H1 (cell line): ENCODE measurements around the gene GPR87. TPM values are rescaled to one million over a fixed set of nuclear protein-coding genes. Genes with fewer than 3 reads are reported as not detected.

Experiments
- CTCF ChIA-PET: fragments of 300-600 bp; sonication (Branson Sonifier 250); formaldehyde crosslinking; loops from one replicate; lab custom pipeline; 2021; ENCODE audit not compliant: partially characterized antibody; lab: Charles Lee
- POLR2A ChIA-PET: fragments of 300-600 bp; sonication (Branson Sonifier 250); formaldehyde crosslinking; loops from one replicate; lab custom pipeline; 2021; ENCODE audit warnings: inconsistent platforms; ENCODE audit not compliant: partially characterized antibody; lab: Charles Lee
- DNase-seq, 2 experiments: peaks; one replicate each; pipeline versions ENCODE4 v3.0.0 to v3.0.0-alpha.2; 2010 to 2022; ENCODE audit warnings: low spot score in 2 of 2, low read depth in 1 of 2, mixed read lengths in 1 of 2
- FAIRE-seq: peaks from 2 replicates; lab custom pipeline; 2011; peaks lifted over from hg19 to GRCh38; lab: Jason Lieb, UNC
- H2AFZ ChIP-seq: 2 replicates; pipeline ENCODE4 v1.8.1; 2012; ENCODE audit warnings: low read length, inconsistent platforms
- H2AK5ac ChIP-seq: 2 replicates; pipeline ENCODE4 v1.6.1; 2013; ENCODE audit warnings: low read depth, low read length
- H2BK120ac ChIP-seq: replicated peaks from 2 replicates; pipeline ENCODE3; 2013; ENCODE audit warnings: low read depth, low read length, inconsistent platforms
- H2BK12ac ChIP-seq: 2 replicates; pipeline ENCODE4 v1.6.1; 2013; ENCODE audit warnings: low read depth, low read length
- H2BK15ac ChIP-seq: 2 replicates; pipeline ENCODE4 v1.6.1; 2013; ENCODE audit warnings: low read length
- H2BK20ac ChIP-seq: 2 replicates; pipeline ENCODE4 v1.6.1; 2013; ENCODE audit warnings: low read length
- H2BK5ac ChIP-seq: 2 replicates; pipeline ENCODE4 v1.6.1; 2013; ENCODE audit warnings: low read depth, low read length
- H3K14ac ChIP-seq: 2 replicates; pipeline ENCODE4 v1.6.1; 2013; ENCODE audit warnings: inconsistent platforms; ENCODE audit not compliant: insufficient read length
- H3K18ac ChIP-seq: 2 replicates; pipeline ENCODE4 v1.6.1; 2013; ENCODE audit warnings: low read length; ENCODE audit errors: extremely low read depth
- H3K23ac ChIP-seq: 2 replicates; pipeline ENCODE4 v1.6.1; 2013; ENCODE audit warnings: inconsistent platforms; ENCODE audit not compliant: insufficient read length
- H3K23me2 ChIP-seq: 2 replicates; pipeline ENCODE4 v1.6.1; 2013; ENCODE audit warnings: low read depth, low read length
- H3K27ac ChIP-seq: 2 replicates; pipeline ENCODE4 v1.6.1; 2011; ENCODE audit warnings: low read depth, low read length, inconsistent platforms
- H3K27me3 ChIP-seq, 4 experiments: replicated peaks in 1 of 4; 1 replicate in 1 of 4; 2 replicates in 3 of 4; pipeline versions ENCODE4 v1.6.1 to v1.8.1; 2011 to 2013; ENCODE audit warnings: low read length in 3 of 4, mild to moderate bottlenecking in 3 of 4, inconsistent platforms in 2 of 4, mixed read lengths in 2 of 4, moderate library complexity in 1 of 4; ENCODE audit not compliant: control insufficient read depth in 3 of 4, insufficient read depth in 3 of 4; ENCODE audit errors: extremely low read depth in 1 of 4
- H3K36me3 ChIP-seq, 4 experiments: 2 replicates each; pipeline versions ENCODE4 v1.6.1 to v1.8.1; 2011 to 2013; ENCODE audit warnings: mild to moderate bottlenecking in 4 of 4, low read length in 3 of 4, moderate library complexity in 2 of 4, control low read depth in 1 of 4, inconsistent platforms in 1 of 4; ENCODE audit not compliant: insufficient read depth in 4 of 4, control insufficient read depth in 2 of 4
- H3K4ac ChIP-seq: replicated peaks from 2 replicates; pipeline ENCODE3; 2013; ENCODE audit warnings: low read length, low read depth, mixed read lengths, inconsistent platforms; ENCODE audit not compliant: insufficient read length
- H3K4me1 ChIP-seq, 4 experiments: replicated peaks in 1 of 4; 1 replicate in 1 of 4; 2 replicates in 3 of 4; pipeline versions ENCODE4 v1.6.1 to v1.8.1; 2011 to 2013; ENCODE audit warnings: low read length in 3 of 4, inconsistent platforms in 2 of 4, mixed read lengths in 1 of 4; ENCODE audit not compliant: insufficient read depth in 4 of 4, control insufficient read depth in 3 of 4
- H3K4me2 ChIP-seq, 2 experiments: 2 replicates each; pipeline versions ENCODE4 v1.6.1 to v1.8.1; 2011 to 2013; ENCODE audit warnings: low read depth in 2 of 2, low read length in 2 of 2, control low read depth in 1 of 2, inconsistent platforms in 1 of 2, mild to moderate bottlenecking in 1 of 2; ENCODE audit not compliant: insufficient read depth in 1 of 2
- H3K4me3 ChIP-seq, 4 experiments: fragments of 200-600, 300-600 bp in 1 of 4; sonication (generic), shearing (Covaris generic), sonication (Bioruptor Twin) in 1 of 4; 2 replicates each; pipeline versions ENCODE4 v1.5.1 to v1.8.1; 2011 to 2016; ENCODE audit warnings: low read length in 4 of 4, low read depth in 3 of 4, control low read depth in 2 of 4, inconsistent platforms in 2 of 4, mild to moderate bottlenecking in 2 of 4, mixed read lengths in 1 of 4, moderate library complexity in 1 of 4; ENCODE audit not compliant: insufficient read depth in 2 of 4; ENCODE audit errors: extremely low read depth in 1 of 4
- H3K56ac ChIP-seq: replicated peaks from 2 replicates; pipeline ENCODE3; 2013; ENCODE audit warnings: low read depth, mild to moderate bottlenecking, mixed read lengths, low read length, inconsistent platforms; ENCODE audit not compliant: insufficient read length
- H3K79me1 ChIP-seq: 2 replicates; pipeline ENCODE4 v1.6.1; 2013; ENCODE audit warnings: low read depth, low read length, control low read depth
- H3K79me2 ChIP-seq, 2 experiments: 2 replicates each; pipeline versions ENCODE4 v1.6.1 to v1.8.1; 2012 to 2013; ENCODE audit warnings: low read length in 2 of 2, mild to moderate bottlenecking in 2 of 2, inconsistent platforms in 1 of 2; ENCODE audit not compliant: insufficient read depth in 2 of 2, control insufficient read depth in 1 of 2
- H3K9ac ChIP-seq, 4 experiments: replicated peaks in 1 of 4; 1 replicate in 1 of 4; 2 replicates in 3 of 4; pipeline versions ENCODE4 v1.6.1 to v1.8.1; 2011 to 2013; ENCODE audit warnings: low read depth in 3 of 4, low read length in 3 of 4, control low read depth in 2 of 4, mild to moderate bottlenecking in 2 of 4, moderate library complexity in 2 of 4, inconsistent platforms in 1 of 4; ENCODE audit errors: extremely low read depth in 1 of 4
- H3K9me3 ChIP-seq, 2 experiments: 2 replicates each; pipeline versions ENCODE4 v1.6.1 to v1.8.1; 2012 to 2013; ENCODE audit warnings: mild to moderate bottlenecking in 2 of 2, moderate library complexity in 2 of 2, control low read depth in 1 of 2, inconsistent platforms in 1 of 2, low read depth in 1 of 2, low read length in 1 of 2, mixed read lengths in 1 of 2; ENCODE audit not compliant: insufficient read depth in 2 of 2
- H4K20me1 ChIP-seq, 2 experiments: replicated peaks in 1 of 2; 2 replicates each; pipeline versions ENCODE3 to v1.8.1; 2011 to 2013; ENCODE audit warnings: inconsistent platforms in 2 of 2, low read length in 2 of 2, mild to moderate bottlenecking in 1 of 2; ENCODE audit not compliant: insufficient read depth in 2 of 2, control insufficient read depth in 1 of 2
- H4K5ac ChIP-seq: 2 replicates; pipeline ENCODE4 v1.6.1; 2013; ENCODE audit warnings: low read length, low read depth, mixed read lengths, inconsistent platforms; ENCODE audit not compliant: insufficient read length
- H4K8ac ChIP-seq: 2 replicates; pipeline ENCODE4 v1.8.0; 2013; ENCODE audit warnings: mild to moderate bottlenecking, moderate library complexity, low read length, inconsistent platforms; ENCODE audit not compliant: insufficient read depth; ENCODE audit errors: extremely low read depth
- H4K91ac ChIP-seq: replicated peaks from 2 replicates; pipeline ENCODE3; 2013; ENCODE audit warnings: low read length, mixed read lengths, inconsistent platforms; ENCODE audit not compliant: insufficient read length
- BACH1 ChIP-seq: IDR thresholded peaks from 2 replicates; pipeline ENCODE4 v1.6.1; 2012; ENCODE audit warnings: low read length, improper control_type of control experiment
- CHD2 ChIP-seq: IDR thresholded peaks from 2 replicates; pipeline ENCODE4 v1.6.1; 2012; ENCODE audit warnings: low read length, improper control_type of control experiment
- EP300 ChIP-seq, 2 experiments: IDR thresholded peaks; 1 replicate in 1 of 2; 2 replicates in 1 of 2; pipeline ENCODE4 v1.6.1; 2011 to 2012; ENCODE audit warnings: low read depth in 2 of 2, low read length in 2 of 2, mild to moderate bottlenecking in 2 of 2, borderline replicate concordance in 1 of 2, inconsistent platforms in 1 of 2, moderate library complexity in 1 of 2
- ZNF274 ChIP-seq: IDR thresholded peaks from 2 replicates; pipeline ENCODE4 v1.7.0; 2012; ENCODE audit warnings: low read length, borderline replicate concordance; ENCODE audit errors: extremely low read depth
- WGBS, 2 experiments: shearing (Covaris generic) in 1 of 2; methylation state at CpG; one replicate each; pipeline versions ENCODE4 v1.1.6 to v1.1.7; 2013 to 2015; ENCODE audit warnings: low lambda C conversion rate in 2 of 2, mixed read lengths in 2 of 2, inconsistent platforms in 1 of 2, low coverage in 1 of 2, missing lambda C conversion rate in 1 of 2; ENCODE audit not compliant: insufficient replicate concordance in 2 of 2, insufficient coverage in 1 of 2, insufficient read length in 1 of 2; ENCODE audit errors: extremely low coverage in 1 of 2, missing lambda C conversion rate in 1 of 2; 5-methylcytosine and 5-hydroxymethylcytosine counted together
- polyA plus RNA-seq, 7 experiments: library from polyadenylated mRNA; depleted of rRNA in 3 of 7; stranded (reverse) in 5 of 7; unstranded in 2 of 7; fragments of >200 nt in 5 of 7; fragments of 200-250 nt in 2 of 7; gene quantifications; 1 replicate in 5 of 7; 2 replicates in 1 of 7; 4 replicates in 1 of 7; pipeline versions ENCODE4 v1.2.1 to v1.2.3, GENCODE V29; 2011 to 2013; ENCODE audit warnings: missing spikeins in 2 of 7, mixed read lengths in 2 of 7
- total RNA-seq: library from RNA; stranded (reverse); fragmentation: NEBNext Ultra II Directional; extraction: Animal tissue kit (Norgen Biotek cat#: 25700); gene quantifications from 2 replicates; pipeline ENCODE4 v1.2.1, GENCODE V29; 2021

GPR87 gene
- total and polyA plus RNA-seq, 2 of the 8 experiments (the other 6 are each of a cell fraction or from before 2014, with no cell fraction given), result 0.05 TPM; not detected in 1

- no peak overlapping the region for H3K27ac ChIP-seq
- no peaks in the 10 kb centered on the region; a peak in 1 of 8 replicates for H3K36me3 ChIP-seq
- no peak for FAIRE-seq
- no peak overlapping the region for H3K4me2 ChIP-seq
- no peak overlapping the region for H4K5ac ChIP-seq
- no peaks in the 10 kb centered on the region for H3K23me2 ChIP-seq
- WGBS, 2 experiments, result 83% methylated on average over 3 of the region's 3 CpGs; no CpG with 5 or more reads in 1 of the 2 experiments
- no peak overlapping the region for H2BK15ac ChIP-seq
- no peak overlapping the region for H3K4me3 ChIP-seq
- no peak overlapping the region for H4K8ac ChIP-seq
- H3K9me3 ChIP-seq, result no peaks in the 10 kb centered on the region
- H3K23ac ChIP-seq, result no peak overlapping the region
- no peaks in the 10 kb centered on the region for H4K20me1 ChIP-seq
- no peaks in the 10 kb centered on the region for H3K27me3 ChIP-seq
- no peak for DNase-seq
- no peak overlapping the region for H3K9ac ChIP-seq
- no peak overlapping the region for H3K14ac ChIP-seq
- no peak overlapping the region for H3K56ac ChIP-seq
- no peaks in the 10 kb centered on the region for H3K4me1 ChIP-seq
- no peaks in the 10 kb centered on the region for H3K79me1 ChIP-seq
- no peak overlapping the region for H2AK5ac ChIP-seq
- POLR2A ChIA-PET, result no interaction called here
- no peak overlapping the region for H2BK120ac ChIP-seq
- no peak overlapping the region for H2BK5ac ChIP-seq
- H3K18ac ChIP-seq, result no peak overlapping the region
- CTCF ChIA-PET, result interaction anchor here (1.7 to 2.0 kb wide), 2 partner anchors 9 to 20 kb away, joined by 5 to 9 read pairs; no protein-coding TSS in a partner anchor
- H2BK12ac ChIP-seq, result no peak overlapping the region
- no peak overlapping the region for H3K4ac ChIP-seq
- no peaks in the 10 kb centered on the region for H3K79me2 ChIP-seq
- H2BK20ac ChIP-seq, result no peak overlapping the region
- no peak overlapping the region for H4K91ac ChIP-seq
- H2AFZ ChIP-seq, result no peak overlapping the region
- TF ChIP-seq EP300 (IDR thresholded peaks at IDR 0.05; ENCODE audit: borderline replicate concordance in 1 of 2, low read depth in 2 of 2, low read length in 2 of 2) (no peak), CHD2 (no peak), BACH1 (no peak), ZNF274 (no peak)
Observed at GRCh38 chr3:151248772-151249337, 67.8 kb downstream of the GPR87 start.
